ENCODE data around the gene CACNB4.
"Not testable (repeated sequence)": the region's sequence is repeated elsewhere in the genome, so short reads cannot be mapped to it uniquely, and the experiment has no call there.

CACNB4 gene

GRCh38 chr2:152021001-152021400 lies 77.8 kb downstream of the CACNB4 start:
- H3K4me1 ChIP-seq (ENCODE audit: control insufficient read depth, insufficient read depth, low read length); H3K27ac ChIP-seq (ENCODE audit: low read length); H3K9ac ChIP-seq (ENCODE audit: low read length in 2 of 2); H3K36me3 ChIP-seq (ENCODE audit: control insufficient read depth in 2 of 2, insufficient read depth in 2 of 2, low read length in 2 of 2); H3K27me3 ChIP-seq (ENCODE audit: control insufficient read depth in 1 of 2, insufficient read depth in 2 of 2, low read length in 2 of 2); H3K9me3 ChIP-seq (ENCODE audit: control insufficient read depth in 2 of 2, low read length in 2 of 2); H3K4me3 ChIP-seq (ENCODE audit: low read length in 2 of 2): not testable (repeated sequence)

- Histone ChIP-seq H3K4me3 (ENCODE audit: low read length in 2 of 2) (no peak overlapping the region), H3K36me3 (ENCODE audit: control insufficient read depth in 2 of 2, insufficient read depth in 2 of 2, low read length in 2 of 2) (no peaks in the 10 kb centered on the region), H3K27me3 (ENCODE audit: control insufficient read depth in 1 of 2, insufficient read depth in 2 of 2, low read length in 2 of 2) (no peaks in the 10 kb centered on the region), H3K9ac (ENCODE audit: low read length in 2 of 2) (no peak overlapping the region), H3K4me1 (ENCODE audit: control insufficient read depth, insufficient read depth, low read length) (no peaks in the 10 kb centered on the region), H3K27ac (ENCODE audit: low read length) (no peak overlapping the region), H3K9me3 (ENCODE audit: control insufficient read depth in 2 of 2, low read length in 2 of 2) (no peaks in the 10 kb centered on the region)
Measured at GRCh38 chr2:152019732-152020131, 79.1 kb downstream of the CACNB4 start.

- no peaks in the 10 kb centered on the region for H3K9me3 ChIP-seq (ENCODE audit: control insufficient read depth in 2 of 2, low read length in 2 of 2)
- no peak overlapping the region for H3K9ac ChIP-seq (ENCODE audit: low read length in 2 of 2)
- no peaks in the 10 kb centered on the region for H3K4me1 ChIP-seq (ENCODE audit: control insufficient read depth, insufficient read depth, low read length)
- no peaks in the 10 kb centered on the region for H3K36me3 ChIP-seq (ENCODE audit: control insufficient read depth in 2 of 2, insufficient read depth in 2 of 2, low read length in 2 of 2)
- no peaks in the 10 kb centered on the region for H3K27me3 ChIP-seq (ENCODE audit: control insufficient read depth in 1 of 2, insufficient read depth in 2 of 2, low read length in 2 of 2)
- H3K4me3 ChIP-seq (ENCODE audit: low read length in 2 of 2), result no peak overlapping the region
- no peak overlapping the region for H3K27ac ChIP-seq (ENCODE audit: low read length)
Measured at GRCh38 chr2:152016181-152017120, 82.4 kb downstream of the CACNB4 start.

- no peaks in the 10 kb centered on the region for H3K27me3 ChIP-seq (ENCODE audit: control insufficient read depth in 1 of 2, insufficient read depth in 2 of 2, low read length in 2 of 2)
- no peak overlapping the region for H3K27ac ChIP-seq (ENCODE audit: low read length)
- no peaks in the 10 kb centered on the region for H3K36me3 ChIP-seq (ENCODE audit: control insufficient read depth in 2 of 2, insufficient read depth in 2 of 2, low read length in 2 of 2)
- no peaks in the 10 kb centered on the region for H3K4me1 ChIP-seq (ENCODE audit: control insufficient read depth, insufficient read depth, low read length)
- no peak overlapping the region for H3K9ac ChIP-seq (ENCODE audit: low read length in 2 of 2)
- no peaks in the 10 kb centered on the region for H3K9me3 ChIP-seq (ENCODE audit: control insufficient read depth in 2 of 2, low read length in 2 of 2)
- H3K4me3 ChIP-seq (ENCODE audit: low read length in 2 of 2), result no peak overlapping the region
Measured at GRCh38 chr2:152015552-152015951, 83.3 kb downstream of the CACNB4 start.

GRCh38 chr2:152012697-152013096 lies 86.1 kb downstream of the CACNB4 start:
- Histone ChIP-seq H3K9ac (ENCODE audit: low read length in 2 of 2) (no peak overlapping the region), H3K27me3 (ENCODE audit: control insufficient read depth in 1 of 2, insufficient read depth in 2 of 2, low read length in 2 of 2) (no peaks in the 10 kb centered on the region), H3K4me1 (ENCODE audit: control insufficient read depth, insufficient read depth, low read length) (no peaks in the 10 kb centered on the region), H3K27ac (ENCODE audit: low read length) (no peak overlapping the region), H3K4me3 (ENCODE audit: low read length in 2 of 2) (no peak overlapping the region), H3K36me3 (ENCODE audit: control insufficient read depth in 2 of 2, insufficient read depth in 2 of 2, low read length in 2 of 2) (no peaks in the 10 kb centered on the region), H3K9me3 (ENCODE audit: control insufficient read depth in 2 of 2, low read length in 2 of 2) (no peaks in the 10 kb centered on the region)

- no peak overlapping the region for H3K4me3 ChIP-seq (ENCODE audit: low read length in 2 of 2)
- H3K9me3 ChIP-seq (ENCODE audit: control insufficient read depth in 2 of 2, low read length in 2 of 2), result no peaks in the 10 kb centered on the region
- no peak overlapping the region for H3K27ac ChIP-seq (ENCODE audit: low read length)
- no peaks in the 10 kb centered on the region for H3K4me1 ChIP-seq (ENCODE audit: control insufficient read depth, insufficient read depth, low read length)
- H3K36me3 ChIP-seq (ENCODE audit: control insufficient read depth in 2 of 2, insufficient read depth in 2 of 2, low read length in 2 of 2), result no peaks in the 10 kb centered on the region
- no peaks in the 10 kb centered on the region for H3K27me3 ChIP-seq (ENCODE audit: control insufficient read depth in 1 of 2, insufficient read depth in 2 of 2, low read length in 2 of 2)
- no peak overlapping the region for H3K9ac ChIP-seq (ENCODE audit: low read length in 2 of 2)
Measured at GRCh38 chr2:152011724-152012123, 87.1 kb downstream of the CACNB4 start.

- Histone ChIP-seq H3K27me3 (ENCODE audit: control insufficient read depth in 1 of 2, insufficient read depth in 2 of 2, low read length in 2 of 2) (no peaks in the 10 kb centered on the region), H3K36me3 (ENCODE audit: control insufficient read depth in 2 of 2, insufficient read depth in 2 of 2, low read length in 2 of 2) (no peaks in the 10 kb centered on the region), H3K4me3 (ENCODE audit: low read length in 2 of 2) (no peak overlapping the region), H3K9ac (ENCODE audit: low read length in 2 of 2) (no peak overlapping the region), H3K9me3 (ENCODE audit: control insufficient read depth in 2 of 2, low read length in 2 of 2) (no peaks in the 10 kb centered on the region), H3K4me1 (ENCODE audit: control insufficient read depth, insufficient read depth, low read length) (peaks cover 16% of the 10 kb centered on the region), H3K27ac (ENCODE audit: low read length) (no peak overlapping the region)
Measured at GRCh38 chr2:152005607-152006006, 93.2 kb downstream of the CACNB4 start.

- H3K9me3 ChIP-seq (ENCODE audit: control insufficient read depth in 2 of 2, low read length in 2 of 2), result not testable (repeated sequence)
Measured at GRCh38 chr2:152003283-152003682, 95.6 kb downstream of the CACNB4 start.

GRCh38 chr2:151999053-151999452 lies 99.8 kb downstream of the CACNB4 start:
- peaks cover 11% of the 10 kb centered on the region for H3K4me1 ChIP-seq (ENCODE audit: control insufficient read depth, insufficient read depth, low read length)
- H3K27me3 ChIP-seq (ENCODE audit: control insufficient read depth in 1 of 2, insufficient read depth in 2 of 2, low read length in 2 of 2), result no peaks in the 10 kb centered on the region
- H3K4me3 ChIP-seq (ENCODE audit: low read length in 2 of 2), result no peak overlapping the region
- H3K9ac ChIP-seq (ENCODE audit: low read length in 2 of 2), result no peak overlapping the region
- no peaks in the 10 kb centered on the region for H3K36me3 ChIP-seq (ENCODE audit: control insufficient read depth in 2 of 2, insufficient read depth in 2 of 2, low read length in 2 of 2)
- H3K9me3 ChIP-seq (ENCODE audit: control insufficient read depth in 2 of 2, low read length in 2 of 2), result no peaks in the 10 kb centered on the region
- no peak overlapping the region for H3K27ac ChIP-seq (ENCODE audit: low read length)

More at GRCh38 chr2:152003283-152003682, 95.6 kb downstream of the CACNB4 start:
- not testable (repeated sequence) for H3K4me3 ChIP-seq (ENCODE audit: low read length in 2 of 2); H3K9ac ChIP-seq (ENCODE audit: low read length in 2 of 2); H3K36me3 ChIP-seq (ENCODE audit: control insufficient read depth in 2 of 2, insufficient read depth in 2 of 2, low read length in 2 of 2); H3K27ac ChIP-seq (ENCODE audit: low read length); H3K27me3 ChIP-seq (ENCODE audit: control insufficient read depth in 1 of 2, insufficient read depth in 2 of 2, low read length in 2 of 2)
- H3K4me1 ChIP-seq (ENCODE audit: control insufficient read depth, insufficient read depth, low read length), result peaks cover 16% of the 10 kb centered on the region

GRCh38 chr2:151996243-151997003 lies 102.4 kb downstream of the CACNB4 start:
- H3K27ac ChIP-seq (ENCODE audit: low read length), result no peak overlapping the region
- no peaks in the 10 kb centered on the region for H3K9me3 ChIP-seq (ENCODE audit: control insufficient read depth in 2 of 2, low read length in 2 of 2)

GRCh38 chr2:151995161-151995557 lies 103.7 kb downstream of the CACNB4 start:
- Histone ChIP-seq H3K27ac (ENCODE audit: low read length) (no peak overlapping the region), H3K27me3 (ENCODE audit: control insufficient read depth in 1 of 2, insufficient read depth in 2 of 2, low read length in 2 of 2) (no peaks in the 10 kb centered on the region), H3K9me3 (ENCODE audit: control insufficient read depth in 2 of 2, low read length in 2 of 2) (no peaks in the 10 kb centered on the region)

More at GRCh38 chr2:151996243-151997003, 102.4 kb downstream of the CACNB4 start:
- H3K4me1 ChIP-seq (ENCODE audit: control insufficient read depth, insufficient read depth, low read length), result no peaks in the 10 kb centered on the region
- H3K36me3 ChIP-seq (ENCODE audit: control insufficient read depth in 2 of 2, insufficient read depth in 2 of 2, low read length in 2 of 2), result no peaks in the 10 kb centered on the region
- H3K27me3 ChIP-seq (ENCODE audit: control insufficient read depth in 1 of 2, insufficient read depth in 2 of 2, low read length in 2 of 2), result no peaks in the 10 kb centered on the region
- no peak overlapping the region for H3K4me3 ChIP-seq (ENCODE audit: low read length in 2 of 2)
- no peak overlapping the region for H3K9ac ChIP-seq (ENCODE audit: low read length in 2 of 2)

More at GRCh38 chr2:151995161-151995557, 103.7 kb downstream of the CACNB4 start:
- Histone ChIP-seq H3K4me1 (ENCODE audit: control insufficient read depth, insufficient read depth, low read length) (no peaks in the 10 kb centered on the region), H3K4me3 (ENCODE audit: low read length in 2 of 2) (no peak overlapping the region), H3K9ac (ENCODE audit: low read length in 2 of 2) (no peak overlapping the region), H3K36me3 (ENCODE audit: control insufficient read depth in 2 of 2, insufficient read depth in 2 of 2, low read length in 2 of 2) (no peaks in the 10 kb centered on the region)
